Common myeloid progenitor, CD34-positive (primary cell): ENCODE data around the gene ANO3.

Experiments
- CTCF ChIA-PET: fragments of 350-600 bp; sonication (Branson Sonifier 250); formaldehyde crosslinking; loops from one replicate; lab custom pipeline; 2021; ENCODE audit warnings: antibody characterized with exemption; lab: Charles Lee
- POLR2A ChIA-PET: fragments of 350-600 bp; sonication (Branson Sonifier 250); formaldehyde crosslinking; loops from one replicate; lab custom pipeline; 2021; ENCODE audit warnings: antibody characterized with exemption; lab: Charles Lee
- DNase-seq, 3 donors: peaks; one replicate each; pipeline versions ENCODE4 v3.0.0 to v3.0.0-alpha.2; 2013
- H3K27ac ChIP-seq, 2 experiments: 1 replicate in 1 of 2; 2 replicates in 1 of 2; pipeline ENCODE4 v1.7.0; 2013; ENCODE audit warnings: inconsistent platforms in 2 of 2, low read length in 2 of 2, mild to moderate bottlenecking in 2 of 2, low read depth in 1 of 2, moderate library complexity in 1 of 2; ENCODE audit not compliant: severe bottlenecking in 2 of 2, insufficient read depth in 1 of 2, poor library complexity in 1 of 2
- H3K27me3 ChIP-seq, 5 experiments: replicated peaks in 2 of 5; 1 replicate in 3 of 5; 2 replicates in 2 of 5; pipeline versions ENCODE4 v1.6.1 to v1.7.0; 2013; ENCODE audit warnings: low read length in 4 of 5, mild to moderate bottlenecking in 2 of 5, moderate library complexity in 2 of 5, inconsistent platforms in 1 of 5; ENCODE audit not compliant: insufficient read depth in 5 of 5, control insufficient read depth in 4 of 5
- H3K36me3 ChIP-seq, 4 experiments: 1 replicate in 2 of 4; 2 replicates in 2 of 4; pipeline versions ENCODE4 v1.6.1 to v1.7.0; 2013; ENCODE audit warnings: low read length in 3 of 4, control low read depth in 1 of 4, mild to moderate bottlenecking in 1 of 4; ENCODE audit not compliant: control insufficient read depth in 4 of 4, insufficient read depth in 4 of 4
- H3K4me1 ChIP-seq, 4 experiments: 1 replicate in 3 of 4; 2 replicates in 1 of 4; pipeline versions ENCODE4 v1.6.1 to v1.7.1; 2013; ENCODE audit warnings: low read length in 3 of 4, mild to moderate bottlenecking in 3 of 4, control low read depth in 1 of 4, inconsistent platforms in 1 of 4, moderate library complexity in 1 of 4; ENCODE audit not compliant: control insufficient read depth in 4 of 4, insufficient read depth in 4 of 4; ENCODE audit errors: control extremely low read depth in 1 of 4
- H3K4me3 ChIP-seq, 7 experiments: 1 replicate in 4 of 7; 2 replicates in 3 of 7; pipeline versions ENCODE4 v1.5.1 to v1.7.0; 2013; ENCODE audit warnings: mild to moderate bottlenecking in 7 of 7, low read length in 6 of 7, moderate library complexity in 6 of 7, inconsistent platforms in 2 of 7, low read depth in 2 of 7, control low read depth in 1 of 7; ENCODE audit not compliant: insufficient read depth in 4 of 7, control insufficient read depth in 1 of 7; ENCODE audit errors: extremely low read depth in 1 of 7
- H3K9me3 ChIP-seq, 5 experiments: 1 replicate in 4 of 5; 2 replicates in 1 of 5; pipeline versions ENCODE4 v1.6.1 to v1.7.1; 2013; ENCODE audit warnings: low read length in 4 of 5, mild to moderate bottlenecking in 2 of 5, inconsistent platforms in 1 of 5, low read depth in 1 of 5, moderate library complexity in 1 of 5; ENCODE audit not compliant: control insufficient read depth in 4 of 5, insufficient read depth in 2 of 5; ENCODE audit errors: control extremely low read depth in 1 of 5
- WGBS: methylation state at CpG from one replicate; pipeline ENCODE4 v1.1.5; 2013; ENCODE audit not compliant: insufficient coverage; 5-methylcytosine and 5-hydroxymethylcytosine counted together

The ANO3 gene

DNA sequence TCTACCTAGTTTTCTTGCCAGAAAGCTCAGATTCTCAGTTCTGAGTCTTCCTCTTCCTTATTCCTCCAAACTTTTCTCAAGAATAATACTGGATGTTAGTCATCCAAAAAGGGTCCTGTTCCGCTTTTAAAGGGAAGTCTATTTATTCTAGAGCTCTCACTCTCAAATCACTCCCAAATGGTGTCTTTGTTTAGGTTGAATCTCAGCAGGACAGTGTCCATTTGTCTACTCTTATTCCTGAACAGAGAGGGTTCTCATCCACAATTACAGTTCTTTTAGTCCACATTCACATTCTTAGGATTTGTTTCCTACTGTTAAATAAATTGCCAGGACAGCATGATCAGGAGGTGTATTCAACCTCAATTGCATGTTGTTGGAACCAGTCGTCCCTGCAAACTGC, 178.8 kb downstream of the ANO3 start:
- Histone ChIP-seq H3K27ac (no peak overlapping the region), H3K4me3 (no peak overlapping the region), H3K4me1 (no peaks in the 10 kb centered on the region), H3K9me3 (no peaks in the 10 kb centered on the region), H3K27me3 (no peaks in the 10 kb centered on the region), H3K36me3 (no peaks in the 10 kb centered on the region)
- 78% methylated on average over 1 of the region's 2 CpGs for WGBS
- POLR2A ChIA-PET: no interaction called here
- CTCF ChIA-PET: no interaction called here
- DNase-seq: no peak

GRCh38 chr11:26512196-26512595, 180.3 kb downstream of the ANO3 start:
- no peak for DNase-seq
- WGBS: 71% methylated on average over 1 of the region's 2 CpGs
- no peaks in the 10 kb centered on the region for H3K4me1 ChIP-seq
- no peaks in the 10 kb centered on the region for H3K9me3 ChIP-seq
- no peak overlapping the region for H3K4me3 ChIP-seq
- CTCF ChIA-PET: no interaction called here
- no peaks in the 10 kb centered on the region for H3K27me3 ChIP-seq
- POLR2A ChIA-PET: no interaction called here
- no peak overlapping the region for H3K27ac ChIP-seq
- no peaks in the 10 kb centered on the region for H3K36me3 ChIP-seq

GRCh38 chr11:26519469-26519868, 187.5 kb downstream of the ANO3 start:
- no peaks in the 10 kb centered on the region for H3K36me3 ChIP-seq
- ChIA-PET CTCF (no interaction called here), POLR2A (no interaction called here)
- 83% methylated on average over 1 of the region's 2 CpGs for WGBS
- no peaks in the 10 kb centered on the region for H3K4me1 ChIP-seq
- H3K9me3 ChIP-seq: no peaks in the 10 kb centered on the region
- no peak for DNase-seq
- H3K4me3 ChIP-seq: no peak overlapping the region
- no peak overlapping the region for H3K27ac ChIP-seq
- no peaks in the 10 kb centered on the region for H3K27me3 ChIP-seq

- H3K27ac ChIP-seq: no peak overlapping the region
- 77% methylated on average over 6 of the region's 12 CpGs for WGBS
- peak in 1 of 3 donors; percentile 5 for DNase-seq
- no peaks in the 10 kb centered on the region for H3K9me3 ChIP-seq
- H3K36me3 ChIP-seq: no peaks in the 10 kb centered on the region
- ChIA-PET CTCF (no interaction called here), POLR2A (no interaction called here)
- H3K27me3 ChIP-seq: no peaks in the 10 kb centered on the region
- H3K4me1 ChIP-seq: no peaks in the 10 kb centered on the region
- H3K4me3 ChIP-seq: no peak overlapping the region
Measured at GRCh38 chr11:26522912-26523610, 191.1 kb downstream of the ANO3 start.

- no CpG with 5 or more reads among the region's 1 CpG for WGBS
- Histone ChIP-seq H3K4me1 (no peaks in the 10 kb centered on the region), H3K9me3 (no peaks in the 10 kb centered on the region), H3K4me3 (no peak overlapping the region), H3K27me3 (no peaks in the 10 kb centered on the region), H3K27ac (no peak overlapping the region), H3K36me3 (no peaks in the 10 kb centered on the region)
- POLR2A ChIA-PET: no interaction called here
- no peak for DNase-seq
- CTCF ChIA-PET: no interaction called here
Measured at GRCh38 chr11:26527685-26528084, 195.8 kb downstream of the ANO3 start.

DNA sequence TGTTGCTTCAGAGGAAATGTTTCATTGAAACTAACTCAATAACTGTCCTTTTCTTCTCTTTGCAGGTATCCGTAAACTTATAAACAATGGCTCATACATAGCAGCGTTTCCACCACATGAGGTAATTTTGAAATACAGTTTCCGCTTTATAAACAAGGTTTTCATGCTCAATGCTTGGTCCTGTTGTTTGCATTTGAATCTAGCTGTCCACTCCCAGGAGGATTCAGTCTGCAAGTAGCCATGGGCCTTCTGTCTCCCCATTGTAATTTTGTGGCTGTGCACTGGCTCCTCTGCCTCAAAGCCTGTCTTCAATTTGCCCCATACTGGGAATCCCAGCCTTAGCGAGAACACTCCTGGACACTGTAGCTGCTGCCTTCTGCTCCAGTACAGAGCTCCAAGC, 205.4 kb downstream of the ANO3 start:
- H3K4me3 ChIP-seq: no peak overlapping the region
- 89% methylated on average over 3 of the region's 4 CpGs for WGBS
- H3K36me3 ChIP-seq: no peaks in the 10 kb centered on the region
- CTCF ChIA-PET: no interaction called here
- no peaks in the 10 kb centered on the region for H3K27me3 ChIP-seq
- no peak overlapping the region for H3K27ac ChIP-seq
- DNase-seq: no peak
- H3K4me1 ChIP-seq: no peaks in the 10 kb centered on the region
- POLR2A ChIA-PET: no interaction called here
- no peaks in the 10 kb centered on the region for H3K9me3 ChIP-seq

- H3K27me3 ChIP-seq: no peaks in the 10 kb centered on the region
- no peaks in the 10 kb centered on the region for H3K36me3 ChIP-seq
- WGBS: 86% methylated on average over 1 of the region's 3 CpGs
- POLR2A ChIA-PET: no interaction called here
- H3K4me1 ChIP-seq: no peaks in the 10 kb centered on the region
- no peaks in the 10 kb centered on the region for H3K9me3 ChIP-seq
- H3K27ac ChIP-seq: no peak overlapping the region
- CTCF ChIA-PET: no interaction called here
- no peak overlapping the region for H3K4me3 ChIP-seq
- no peak for DNase-seq
Measured at GRCh38 chr11:26539517-26539916, 207.6 kb downstream of the ANO3 start.
